Body of pancreas (tissue), 4 donors: ENCODE results near the gene CHADL. TPM values are rescaled to one million over a fixed set of nuclear protein-coding genes. Genes with fewer than 3 reads are reported as not detected.

Experiments
- ATAC-seq: fragments of 150-250 bp; one replicate; pipeline ENCODE4 v1.9.1; 2016
- DNase-seq, 4 donors: peaks; one replicate each; pipeline ENCODE4 v3.0.0-alpha.2; 2019
- H3K27ac ChIP-seq, 4 donors: fragments of 200-600 bp; sonication (generic); 1 replicate in 3 of 4; 2 replicates in 1 of 4; pipeline versions ENCODE4 v1.5.1 to v1.6.1; 2016 to 2019; ENCODE audit warnings: mild to moderate bottlenecking in 1 of 4, mixed read lengths in 1 of 4, moderate library complexity in 1 of 4
- H3K27me3 ChIP-seq, 2 donors: fragments of 200-600 bp; sonication (generic); one replicate each; pipeline ENCODE4 v1.6.0; 2016; ENCODE audit warnings: mild to moderate bottlenecking in 1 of 2
- H3K36me3 ChIP-seq, 2 donors: fragments of 200-600 bp; sonication (generic); replicated peaks in 1 of 2; 2 replicates each; pipeline ENCODE4 v1.5.1; 2016; ENCODE audit warnings: low read depth in 2 of 2; ENCODE audit not compliant: insufficient read depth in 1 of 2
- H3K4me1 ChIP-seq: fragments of 200-600 bp; sonication (generic); one replicate; pipeline ENCODE4 v1.6.0; 2016
- H3K4me3 ChIP-seq, 2 donors: fragments of 200-600 bp; sonication (generic); 1 replicate in 1 of 2; 2 replicates in 1 of 2; pipeline ENCODE4 v1.5.1; 2016 to 2019
- H3K9me3 ChIP-seq, 3 donors: fragments of 200-600 bp; sonication (generic); 1 replicate in 2 of 3; 2 replicates in 1 of 3; pipeline ENCODE4 v1.5.1; 2016
- POLR2A ChIP-seq, 3 donors: fragments of 450-650 bp; IDR thresholded peaks; one replicate each; pipeline ENCODE4 v1.6.1; 2016; ENCODE audit warnings: antibody characterized with exemption in 3 of 3, mild to moderate bottlenecking in 2 of 3
- WGBS, 2 donors: methylation state at CpG; one replicate each; pipeline ENCODE4 v1.1.5; 2017; 5-methylcytosine and 5-hydroxymethylcytosine counted together
- intact Hi-C: fragments of 100-400 bp; cut with DNase I; formaldehyde crosslinking; loops from one replicate; pipeline ENCODE4 v1.15.1; 2023
- total RNA-seq, 2 donors: library from RNA; depleted of rRNA; stranded (reverse); fragments of >200 nt; gene quantifications; one replicate each; pipeline ENCODE4 v1.1.0, GENCODE V29; 2016
- TF ChIP-seq, protein P1 (sequence below), 7 experiments: fragments of 450-650 bp in 4 of 7; fragments of 200-600 bp in 3 of 7; sonication (generic) in 3 of 7; IDR thresholded peaks; one replicate each; pipeline ENCODE4 v1.5.1; 2016 to 2019; ENCODE audit warnings: antibody characterized with exemption in 7 of 7

Gene CHADL, protein sequence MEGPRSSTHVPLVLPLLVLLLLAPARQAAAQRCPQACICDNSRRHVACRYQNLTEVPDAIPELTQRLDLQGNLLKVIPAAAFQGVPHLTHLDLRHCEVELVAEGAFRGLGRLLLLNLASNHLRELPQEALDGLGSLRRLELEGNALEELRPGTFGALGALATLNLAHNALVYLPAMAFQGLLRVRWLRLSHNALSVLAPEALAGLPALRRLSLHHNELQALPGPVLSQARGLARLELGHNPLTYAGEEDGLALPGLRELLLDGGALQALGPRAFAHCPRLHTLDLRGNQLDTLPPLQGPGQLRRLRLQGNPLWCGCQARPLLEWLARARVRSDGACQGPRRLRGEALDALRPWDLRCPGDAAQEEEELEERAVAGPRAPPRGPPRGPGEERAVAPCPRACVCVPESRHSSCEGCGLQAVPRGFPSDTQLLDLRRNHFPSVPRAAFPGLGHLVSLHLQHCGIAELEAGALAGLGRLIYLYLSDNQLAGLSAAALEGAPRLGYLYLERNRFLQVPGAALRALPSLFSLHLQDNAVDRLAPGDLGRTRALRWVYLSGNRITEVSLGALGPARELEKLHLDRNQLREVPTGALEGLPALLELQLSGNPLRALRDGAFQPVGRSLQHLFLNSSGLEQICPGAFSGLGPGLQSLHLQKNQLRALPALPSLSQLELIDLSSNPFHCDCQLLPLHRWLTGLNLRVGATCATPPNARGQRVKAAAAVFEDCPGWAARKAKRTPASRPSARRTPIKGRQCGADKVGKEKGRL
- total RNA-seq, result 1 to 10 TPM; 1.8 to 6.3 TPM

DNA sequence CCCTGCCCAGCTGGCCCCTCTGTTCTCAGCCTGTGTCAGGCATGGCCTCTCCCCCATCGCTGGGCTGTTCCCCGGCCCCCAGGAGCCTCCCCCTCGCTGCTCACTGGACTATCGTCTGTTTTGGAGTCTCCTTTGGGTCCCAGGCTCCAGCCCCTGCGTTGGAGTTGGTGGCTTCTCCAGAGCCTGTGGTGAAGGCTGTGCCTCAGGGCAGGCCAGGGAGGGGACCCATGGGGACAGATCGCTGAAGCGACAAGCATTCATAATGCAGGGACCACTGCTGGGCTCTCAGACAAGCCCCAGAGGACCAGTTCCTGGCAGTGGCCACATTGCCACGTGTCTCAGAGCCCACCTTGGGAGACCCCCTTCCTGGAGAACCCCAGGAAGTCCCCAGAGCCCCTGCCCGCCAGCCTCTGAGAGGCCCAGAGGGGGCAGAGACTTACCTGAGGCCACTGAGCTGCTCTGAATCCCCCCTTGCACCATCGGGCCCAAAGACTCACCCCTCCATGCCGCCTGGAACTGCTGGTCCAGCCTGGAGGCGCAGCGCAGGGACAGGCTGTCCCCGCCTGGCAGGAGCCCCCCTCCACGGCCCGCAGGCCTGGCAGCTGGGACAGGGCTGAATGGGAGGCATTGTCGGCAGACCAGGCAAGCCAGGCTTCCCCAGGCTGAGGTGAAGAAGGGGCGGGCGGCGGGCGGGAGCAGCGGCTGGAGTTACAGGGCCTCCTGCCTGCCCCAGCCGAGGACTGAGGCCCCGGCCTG lies at the start of gene CHADL:
CHADL (minus strand) TSS at position 555 of the 756 bp plus-strand sequence; CDS start at position 505, 50 bp downstream.
- peak within 1 kb of the TSS in 1 of 4 donors; percentile 20 for H3K27ac ChIP-seq
- intact Hi-C loops, result no loop called here
- no peak for ATAC-seq

DNA sequence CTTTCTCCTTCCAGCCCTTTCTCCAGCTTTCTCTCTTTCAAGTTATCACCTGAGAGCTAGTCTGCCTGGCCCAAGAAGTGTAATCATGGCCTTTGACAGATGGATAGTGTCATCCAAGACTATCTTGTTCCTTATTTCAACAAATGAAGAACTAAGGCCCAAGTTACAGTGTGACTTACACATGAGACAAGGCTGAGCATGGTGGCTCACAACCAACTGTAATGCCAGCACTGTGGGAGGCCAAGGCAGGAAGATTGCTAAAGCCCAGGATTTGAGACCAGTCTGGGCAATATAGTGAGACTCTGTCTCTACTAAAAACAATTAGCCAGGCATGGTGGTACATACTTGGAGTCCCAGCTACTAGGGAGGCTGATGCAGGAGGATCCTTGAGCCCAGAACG lies 48.9 kb upstream of the CHADL start:
- intact Hi-C loops, result no loop called here
- Histone ChIP-seq H3K9me3 (no peaks in the 10 kb centered on the region), H3K27me3 (no peaks in the 10 kb centered on the region), H3K36me3 (no peaks in the 10 kb centered on the region), H3K4me3 (no peak overlapping the region), H3K4me1 (peaks cover 44% of the 10 kb centered on the region), H3K27ac (peak overlapping the region in 3 of 4 donors; percentile 82 to 91 (median 90))
- ATAC-seq (no peak), DNase-seq (no peak)
- TF ChIP-seq, protein P1, sequence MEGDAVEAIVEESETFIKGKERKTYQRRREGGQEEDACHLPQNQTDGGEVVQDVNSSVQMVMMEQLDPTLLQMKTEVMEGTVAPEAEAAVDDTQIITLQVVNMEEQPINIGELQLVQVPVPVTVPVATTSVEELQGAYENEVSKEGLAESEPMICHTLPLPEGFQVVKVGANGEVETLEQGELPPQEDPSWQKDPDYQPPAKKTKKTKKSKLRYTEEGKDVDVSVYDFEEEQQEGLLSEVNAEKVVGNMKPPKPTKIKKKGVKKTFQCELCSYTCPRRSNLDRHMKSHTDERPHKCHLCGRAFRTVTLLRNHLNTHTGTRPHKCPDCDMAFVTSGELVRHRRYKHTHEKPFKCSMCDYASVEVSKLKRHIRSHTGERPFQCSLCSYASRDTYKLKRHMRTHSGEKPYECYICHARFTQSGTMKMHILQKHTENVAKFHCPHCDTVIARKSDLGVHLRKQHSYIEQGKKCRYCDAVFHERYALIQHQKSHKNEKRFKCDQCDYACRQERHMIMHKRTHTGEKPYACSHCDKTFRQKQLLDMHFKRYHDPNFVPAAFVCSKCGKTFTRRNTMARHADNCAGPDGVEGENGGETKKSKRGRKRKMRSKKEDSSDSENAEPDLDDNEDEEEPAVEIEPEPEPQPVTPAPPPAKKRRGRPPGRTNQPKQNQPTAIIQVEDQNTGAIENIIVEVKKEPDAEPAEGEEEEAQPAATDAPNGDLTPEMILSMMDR (IDR thresholded peaks at IDR 0.05), result no peak
- TF ChIP-seq POLR2A (IDR thresholded peaks at IDR 0.05), result no peak
- 59 to 100% methylated on average over 1 of the region's 1 CpG for WGBS, 2 donors

More for the DNA sequence above, at the start of gene CHADL:
- H3K9me3 ChIP-seq, result no peaks in the 10 kb centered on the region
- peaks cover 21% of the 10 kb centered on the region for H3K4me1 ChIP-seq
- no peaks in the 10 kb centered on the region for H3K27me3 ChIP-seq
- H3K4me3 ChIP-seq, result no peak within 1 kb of the TSS
- peak in 3 of 4 donors; percentile 22 to 34 (median 33) for DNase-seq
- 66 to 69% methylated on average over 17 to 21 of the region's 24 CpGs for WGBS, 2 donors
- no peaks in the 10 kb centered on the region for H3K36me3 ChIP-seq
- TF ChIP-seq, protein P1 (IDR thresholded peaks at IDR 0.05), result no peak
- no peak for TF ChIP-seq POLR2A (IDR thresholded peaks at IDR 0.05)

DNA sequence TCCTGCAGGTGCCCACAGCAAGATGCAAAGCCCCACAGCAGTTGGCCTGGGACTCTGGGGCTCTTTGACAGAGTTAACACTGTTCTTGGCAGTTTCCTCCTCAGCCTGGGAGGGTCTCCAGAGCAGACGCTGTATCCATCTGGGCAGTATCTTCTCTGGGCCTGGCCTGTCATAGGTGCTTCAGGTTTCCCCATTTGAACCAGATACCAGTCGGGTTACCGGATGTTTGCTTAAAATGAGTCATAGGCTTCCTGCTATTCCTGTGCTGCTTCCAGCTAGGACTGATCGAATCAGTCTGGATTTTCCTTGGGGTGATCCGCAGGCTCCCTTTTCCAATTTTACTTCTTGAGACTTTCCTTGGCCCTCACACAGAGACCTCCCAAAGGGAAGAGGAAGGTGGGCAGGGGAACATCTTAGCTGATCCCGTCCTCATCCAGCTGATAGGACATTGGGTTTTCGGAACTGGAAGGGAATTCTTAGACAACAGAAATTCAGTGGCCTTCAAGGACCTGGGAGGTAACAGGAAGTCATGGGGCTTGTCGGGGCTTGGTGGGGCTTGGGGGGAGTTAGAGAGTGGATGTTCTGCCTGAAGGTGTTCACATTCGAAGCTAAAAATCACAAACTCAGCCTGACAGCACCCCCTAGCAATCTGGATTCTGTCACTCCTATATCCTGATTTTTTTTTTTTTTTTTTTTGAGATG lies 47.7 kb upstream of the CHADL start:
- intact Hi-C loops, result no loop called here
- DNase-seq (peak; percentile 59 to 77 (median 68)), ATAC-seq (peak; percentile 47)

DNA sequence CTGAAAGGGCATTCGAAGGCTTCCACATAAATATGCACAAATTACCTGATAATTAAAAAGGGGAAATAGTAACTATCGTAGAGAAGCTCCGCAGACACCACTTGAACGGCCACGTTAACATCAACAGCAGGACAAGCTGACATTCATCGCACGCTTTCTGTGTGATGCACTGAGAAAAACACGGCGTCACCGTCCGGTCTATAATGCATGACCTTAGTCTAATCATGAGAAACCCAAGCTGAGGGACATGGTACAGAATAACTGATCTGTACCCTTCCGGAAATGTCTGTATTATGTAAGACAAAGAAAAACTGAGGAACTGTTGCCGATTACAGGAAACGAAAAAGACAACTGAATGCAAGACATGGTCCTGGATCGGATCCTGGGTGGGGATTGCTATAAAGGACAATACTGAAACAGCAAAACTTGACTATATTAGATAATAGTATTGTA lies 45.9 kb upstream of the CHADL start:
- Histone ChIP-seq H3K4me3 (no peak overlapping the region), H3K4me1 (peaks cover 49% of the 10 kb centered on the region), H3K9me3 (no peaks in the 10 kb centered on the region), H3K27me3 (no peaks in the 10 kb centered on the region), H3K27ac (peak overlapping the region; percentile 82 to 91 (median 89)), H3K36me3 (no peaks in the 10 kb centered on the region)
- ATAC-seq, result peak; percentile 9
- DNase-seq, result peak in 1 of 4 donors; percentile 56
- TF ChIP-seq, protein P1 (IDR thresholded peaks at IDR 0.05), result no peak
- no peak for TF ChIP-seq POLR2A (IDR thresholded peaks at IDR 0.05)
- intact Hi-C loops, result no loop called here
- WGBS, 2 donors, result 0 to 1% methylated on average over 15 of the region's 15 CpGs

More for the DNA sequence above, 47.7 kb upstream of the CHADL start:
- H3K9me3 ChIP-seq, result no peaks in the 10 kb centered on the region
- no peaks in the 10 kb centered on the region for H3K27me3 ChIP-seq
- 43 to 44% methylated on average over 8 to 9 of the region's 9 CpGs for WGBS, 2 donors
- no peak overlapping the region for H3K4me3 ChIP-seq
- TF ChIP-seq, protein P1 (IDR thresholded peaks at IDR 0.05), result no peak
- TF ChIP-seq POLR2A (IDR thresholded peaks at IDR 0.05), result peak; percentile 40 to 71 (median 48)
- H3K36me3 ChIP-seq, result no peaks in the 10 kb centered on the region
- H3K4me1 ChIP-seq, result peaks cover 49% of the 10 kb centered on the region
- peak overlapping the region; percentile 82 to 91 (median 86) for H3K27ac ChIP-seq
